Epithelial cell of esophagus (primary cell): ENCODE measurements around the gene APBB2.
"Not testable (repeated sequence)": the region's sequence is repeated elsewhere in the genome, so short reads cannot be mapped to it uniquely, and the experiment has no call there.

ENCODE experiments used
- DNase-seq: peaks from one replicate; pipeline ENCODE4 v3.0.0; 2010; ENCODE audit warnings: low read depth
- H3K4me3 ChIP-seq: 2 replicates; pipeline ENCODE4 v1.5.1; 2011; ENCODE audit warnings: mild to moderate bottlenecking, low read length, control low read depth
- CTCF ChIP-seq: IDR thresholded peaks from 2 replicates; pipeline ENCODE4 v1.5.1; 2011; ENCODE audit warnings: low read depth, mild to moderate bottlenecking, low read length, control low read depth, inconsistent platforms; ENCODE audit not compliant: insufficient read depth; ENCODE audit errors: missing control alignments

APBB2 gene

GRCh38 chr4:40822420-40823166, 391.7 kb downstream of the APBB2 start:
- TF ChIP-seq CTCF, result no peak
- H3K4me3 ChIP-seq, result no peak overlapping the region
- DNase-seq, result no peak

DNA sequence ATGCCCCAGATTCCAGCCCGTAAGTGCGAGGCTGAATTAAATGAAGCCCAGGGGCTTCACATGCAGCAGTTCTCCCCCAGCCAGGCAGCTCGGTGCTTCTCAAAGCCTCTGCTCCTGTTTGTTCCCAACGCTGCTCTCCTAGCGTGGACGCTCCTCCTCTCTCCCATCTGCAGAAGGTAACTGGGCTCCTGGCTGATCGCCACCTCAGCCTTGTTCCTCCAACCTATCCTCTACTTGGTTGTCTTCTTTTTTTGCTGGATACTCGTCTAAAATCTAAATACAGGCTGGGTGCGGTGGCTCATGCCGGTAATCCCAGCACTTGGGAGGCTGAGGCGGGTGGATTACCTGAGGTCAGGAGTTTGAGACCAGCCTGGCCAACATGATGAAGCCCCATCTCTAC, 394.2 kb downstream of the APBB2 start:
- TF ChIP-seq CTCF, result no peak
- no peak overlapping the region for H3K4me3 ChIP-seq
- DNase-seq, result no peak

- H3K4me3 ChIP-seq, DNase-seq: not testable (repeated sequence)
These were observed 397.2 kb downstream of the APBB2 start for GRCh38 chr4:40817157-40817556.

DNA sequence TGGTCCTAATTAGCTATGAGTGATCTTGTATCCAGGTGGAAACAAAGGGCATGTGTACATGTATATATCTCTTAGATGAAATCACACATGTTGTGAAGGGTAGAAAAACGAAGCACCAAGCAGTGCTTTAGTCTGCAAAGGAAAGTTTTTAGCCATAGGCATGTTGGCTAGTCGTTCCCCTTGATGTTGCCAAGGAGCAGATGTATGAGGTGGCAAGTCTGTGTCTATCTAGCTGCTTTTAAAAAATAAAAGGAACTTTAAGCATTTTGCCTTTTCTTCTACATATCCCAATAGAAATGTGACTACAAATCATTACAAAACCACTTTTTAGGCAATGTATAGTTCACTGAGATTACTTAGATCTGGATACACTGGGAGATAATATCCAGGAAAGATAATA, 401.5 kb downstream of the APBB2 start:
- no peak overlapping the region for H3K4me3 ChIP-seq
- DNase-seq, result no peak
- TF ChIP-seq CTCF, result no peak

DNA sequence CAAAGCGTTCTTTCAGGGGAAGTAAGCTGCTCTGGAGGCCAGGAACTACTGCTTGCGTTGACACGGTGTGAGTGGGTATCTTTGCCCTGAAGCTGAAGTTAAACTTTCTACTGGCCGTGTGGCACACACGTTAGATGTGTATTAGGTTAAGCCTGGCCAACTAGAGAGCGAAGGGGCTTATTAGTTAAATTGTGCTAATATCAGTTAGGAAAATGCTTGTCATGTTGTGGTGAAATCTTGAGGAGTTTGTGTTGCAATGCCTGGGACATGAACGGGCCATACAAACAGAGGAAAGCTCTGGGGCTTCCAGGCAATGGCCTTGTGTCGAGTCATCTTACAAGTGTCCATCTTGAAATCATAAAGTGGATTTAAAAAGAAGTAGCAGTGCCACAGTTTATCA, 402.0 kb downstream of the APBB2 start:
- peak; percentile 13 for DNase-seq
- no peak for TF ChIP-seq CTCF

GRCh38 chr4:40811956-40812355, 402.4 kb downstream of the APBB2 start:
- DNase-seq, result no peak
- no peak overlapping the region for H3K4me3 ChIP-seq
- TF ChIP-seq CTCF, result no peak

More for the DNA sequence above, 402.0 kb downstream of the APBB2 start:
- no peak overlapping the region for H3K4me3 ChIP-seq

- no peak for DNase-seq
- no peak overlapping the region for H3K4me3 ChIP-seq
- TF ChIP-seq CTCF, result no peak
These were observed 405.4 kb downstream of the APBB2 start for GRCh38 chr4:40808926-40809457.
